Osteoblast (primary cell): Measurements from ENCODE around the gene AGAP5. TPM values are rescaled to one million over a fixed set of nuclear protein-coding genes. Genes with fewer than 3 reads are reported as not detected.

Source experiments
- DNase-seq: peaks from one replicate; pipeline ENCODE4 v3.0.0; 2011; ENCODE audit warnings: low spot score, mixed read lengths; ENCODE audit not compliant: insufficient read length; ENCODE audit errors: missing footprints
- H2AFZ ChIP-seq: 2 replicates; pipeline ENCODE4 v1.6.0; 2011; ENCODE audit warnings: mild to moderate bottlenecking, low read length
- H3K27ac ChIP-seq: 2 replicates; pipeline ENCODE4 v1.5.1; 2011; ENCODE audit warnings: mild to moderate bottlenecking, low read depth, low read length, moderate library complexity
- H3K27me3 ChIP-seq: 2 replicates; pipeline ENCODE4 v1.6.0; 2012; ENCODE audit warnings: mild to moderate bottlenecking, control low read depth, inconsistent platforms, low read length, moderate library complexity; ENCODE audit not compliant: insufficient read depth
- H3K36me3 ChIP-seq: 2 replicates; pipeline ENCODE4 v1.5.1; 2011; ENCODE audit warnings: mild to moderate bottlenecking, low read length, control low read depth, moderate library complexity; ENCODE audit not compliant: insufficient read depth
- H3K4me1 ChIP-seq: 2 replicates; pipeline ENCODE4 v1.5.1; 2011; ENCODE audit warnings: mild to moderate bottlenecking, low read length, control low read depth, moderate library complexity; ENCODE audit not compliant: insufficient read depth
- H3K4me2 ChIP-seq: 2 replicates; pipeline ENCODE4 v1.6.0; 2011; ENCODE audit warnings: mild to moderate bottlenecking, low read length; ENCODE audit not compliant: insufficient read depth
- H3K4me3 ChIP-seq: fragments of 200-600 bp; sonication (generic); 3 replicates; pipeline ENCODE4 v1.5.1; 2012; ENCODE audit warnings: mild to moderate bottlenecking, low read length, inconsistent platforms; ENCODE audit not compliant: insufficient read depth
- H3K79me2 ChIP-seq: 2 replicates; pipeline ENCODE4 v1.6.0; 2012; ENCODE audit warnings: mild to moderate bottlenecking, low read length, control low read depth, inconsistent platforms; ENCODE audit not compliant: insufficient read depth
- H3K9me3 ChIP-seq: 2 replicates; pipeline ENCODE4 v1.5.1; 2011; ENCODE audit warnings: low read depth, low read length, control low read depth
- H4K20me1 ChIP-seq: 2 replicates; pipeline ENCODE4 v1.6.0; 2012; ENCODE audit warnings: mild to moderate bottlenecking, low read length, control low read depth; ENCODE audit not compliant: insufficient read depth
- CTCF ChIP-seq: IDR thresholded peaks from 2 replicates; pipeline ENCODE4 v1.5.1; 2011; ENCODE audit warnings: mild to moderate bottlenecking, low read depth, low read length, moderate library complexity; ENCODE audit errors: extremely low read depth
- total RNA-seq: library from RNA; depleted of rRNA; stranded (reverse); fragments of >200 nt; gene quantifications from 2 replicates; pipeline ENCODE4 v1.2.3, GENCODE V29; 2012

Gene AGAP5
- total RNA-seq, 1 donor: 4.0 TPM

GRCh38 chr10:73647211-73647874, 50.6 kb downstream of the AGAP5 start:
- Histone ChIP-seq H3K27me3 (no peaks in the 10 kb centered on the region), H3K4me2 (peak overlapping the region; percentile 86), H3K27ac (peak overlapping the region; percentile 48), H3K9me3 (no peaks in the 10 kb centered on the region), H3K36me3 (no peaks in the 10 kb centered on the region), H3K4me1 (peaks cover 35% of the 10 kb centered on the region), H2AFZ (peak overlapping the region; percentile 95), H4K20me1 (no peaks in the 10 kb centered on the region), H3K4me3 (peak overlapping the region; percentile 81), H3K79me2 (no peaks in the 10 kb centered on the region)
- TF ChIP-seq CTCF: no peak
- DNase-seq: peak; percentile 96

GRCh38 chr10:73646598-73647041, 51.3 kb downstream of the AGAP5 start:
- H3K4me1 ChIP-seq: peaks cover 35% of the 10 kb centered on the region
- no peaks in the 10 kb centered on the region for H3K79me2 ChIP-seq
- no peak overlapping the region for H3K27ac ChIP-seq
- peak overlapping the region; percentile 14 for H2AFZ ChIP-seq
- H3K36me3 ChIP-seq: no peaks in the 10 kb centered on the region
- H3K27me3 ChIP-seq: peaks cover under 1% of the 10 kb centered on the region
- no peak for DNase-seq
- TF ChIP-seq CTCF: no peak
- no peak overlapping the region for H3K4me2 ChIP-seq
- H3K9me3 ChIP-seq: no peaks in the 10 kb centered on the region
- no peak overlapping the region for H3K4me3 ChIP-seq
- no peaks in the 10 kb centered on the region for H4K20me1 ChIP-seq

GRCh38 chr10:73645251-73645650, 52.7 kb downstream of the AGAP5 start:
- Histone ChIP-seq H4K20me1 (no peaks in the 10 kb centered on the region), H3K4me2 (no peak overlapping the region), H3K79me2 (no peaks in the 10 kb centered on the region), H3K4me1 (peaks cover 23% of the 10 kb centered on the region), H3K27me3 (peaks cover 10% of the 10 kb centered on the region), H3K4me3 (no peak overlapping the region), H3K9me3 (no peaks in the 10 kb centered on the region), H3K27ac (no peak overlapping the region), H3K36me3 (no peaks in the 10 kb centered on the region), H2AFZ (no peak overlapping the region)
- no peak for DNase-seq
- TF ChIP-seq CTCF: no peak

- Histone ChIP-seq H4K20me1 (no peaks in the 10 kb centered on the region), H3K36me3 (no peaks in the 10 kb centered on the region), H3K4me1 (peaks cover 21% of the 10 kb centered on the region), H3K4me3 (no peak overlapping the region), H3K27me3 (peaks cover 10% of the 10 kb centered on the region), H3K4me2 (no peak overlapping the region), H3K79me2 (no peaks in the 10 kb centered on the region), H3K9me3 (no peaks in the 10 kb centered on the region), H3K27ac (no peak overlapping the region), H2AFZ (no peak overlapping the region)
- DNase-seq: no peak
- TF ChIP-seq CTCF: no peak
Observed at GRCh38 chr10:73644767-73645166, 53.1 kb downstream of the AGAP5 start.
